Neural cell (in vitro differentiated cells): ENCODE results near the gene CEACAM4. TPM values are rescaled to one million over a fixed set of nuclear protein-coding genes. Genes with fewer than 3 reads are reported as not detected.

Experiments
- H2AFZ ChIP-seq: fragments of 200-600, 300-800 bp; sonication (generic), shearing (Covaris generic); 2 replicates; pipeline ENCODE4 v1.6.0; 2014; ENCODE audit warnings: low read depth, mild to moderate bottlenecking, antibody characterized with exemption, low read length, moderate library complexity
- H3F3A ChIP-seq: fragments of 200-600 bp; shearing (Covaris generic); 2 replicates; pipeline ENCODE4 v1.6.1; 2016; ENCODE audit warnings: mild to moderate bottlenecking, moderate library complexity, mixed read lengths, antibody characterized with exemption, low read length; ENCODE audit not compliant: insufficient read depth, poor library complexity, severe bottlenecking
- H3K27ac ChIP-seq: fragments of 200-600, 300-800 bp; sonication (generic), shearing (Covaris generic); 2 replicates; pipeline ENCODE4 v1.5.1; 2014; ENCODE audit warnings: mild to moderate bottlenecking, low read length, moderate library complexity
- H3K27me3 ChIP-seq: fragments of 300-800, 200-600 bp; sonication (generic), shearing (Covaris generic); 2 replicates; pipeline ENCODE4 v1.6.0; 2014; ENCODE audit warnings: mild to moderate bottlenecking, low read depth, low read length, moderate library complexity; ENCODE audit not compliant: insufficient read depth
- H3K36me3 ChIP-seq: fragments of 300-800, 200-600 bp; sonication (generic), shearing (Covaris generic); 2 replicates; pipeline ENCODE4 v1.5.1; 2014; ENCODE audit warnings: mild to moderate bottlenecking, antibody characterized with exemption, low read length, moderate library complexity; ENCODE audit not compliant: insufficient read depth
- H3K4me2 ChIP-seq: fragments of 300-800, 200-600 bp; sonication (generic), shearing (Covaris generic); 2 replicates; pipeline ENCODE4 v1.6.0; 2014; ENCODE audit warnings: mild to moderate bottlenecking, low read length
- H3K4me3 ChIP-seq: fragments of 300-800, 200-600 bp; sonication (generic), shearing (Covaris generic); 2 replicates; pipeline ENCODE4 v1.5.1; 2014; ENCODE audit warnings: mild to moderate bottlenecking, low read length, moderate library complexity
- H3K79me2 ChIP-seq: fragments of 200-600 bp; shearing (Covaris generic); replicated peaks from 2 replicates; pipeline ENCODE4 v1.6.0; 2014; ENCODE audit warnings: mild to moderate bottlenecking, low read length, moderate library complexity; ENCODE audit not compliant: insufficient read depth
- H3K9ac ChIP-seq: fragments of 300-800, 200-600 bp; sonication (generic), shearing (Covaris generic); 2 replicates; pipeline ENCODE4 v1.6.1; 2016; ENCODE audit warnings: mild to moderate bottlenecking, low read length, mixed read lengths
- H3K9me2 ChIP-seq: fragments of 200-600 bp; shearing (Covaris generic); 2 replicates; pipeline ENCODE4 v1.6.1; 2016; ENCODE audit warnings: mild to moderate bottlenecking, low read length, mixed read lengths; ENCODE audit not compliant: insufficient read depth
- H3K9me3 ChIP-seq: fragments of 200-600, 300-800 bp; sonication (generic), shearing (Covaris generic); 2 replicates; pipeline ENCODE4 v1.6.1; 2016; ENCODE audit warnings: mild to moderate bottlenecking, mixed run types, low read length, moderate library complexity, mixed read lengths
- H4K20me1 ChIP-seq: fragments of 200-600 bp; shearing (Covaris generic); 2 replicates; pipeline ENCODE4 v1.6.1; 2016; ENCODE audit warnings: mild to moderate bottlenecking, mixed run types; ENCODE audit not compliant: insufficient read depth
- EP300 ChIP-seq: fragments of 450-650 bp; conservative IDR thresholded peaks from 2 replicates; pipeline ENCODE4 v1.6.1; 2014; ENCODE audit warnings: antibody characterized with exemption, mild to moderate bottlenecking, moderate library complexity; ENCODE audit not compliant: poor library complexity, severe bottlenecking
- EZH2 ChIP-seq: fragments of 200-600, 300-800 bp; shearing (Covaris generic), sonication (generic); IDR thresholded peaks from 2 replicates; pipeline ENCODE4 v1.6.1; 2014; ENCODE audit warnings: antibody characterized with exemption, low read length, borderline replicate concordance, mild to moderate bottlenecking; ENCODE audit not compliant: insufficient read depth, poor library complexity, severe bottlenecking
- MXI1 ChIP-seq: fragments of 450-650 bp; conservative IDR thresholded peaks from 2 replicates; pipeline ENCODE4 v1.6.1; 2014; ENCODE audit warnings: antibody characterized with exemption, mild to moderate bottlenecking; ENCODE audit not compliant: poor library complexity, severe bottlenecking
- POLR2AphosphoS5 ChIP-seq: IDR thresholded peaks from 2 replicates; pipeline ENCODE4 v1.6.1; 2012
- RAD21 ChIP-seq: fragments of 450-650 bp; conservative IDR thresholded peaks from 2 replicates; pipeline ENCODE4 v1.6.1; 2014; ENCODE audit warnings: antibody characterized with exemption, mild to moderate bottlenecking, moderate library complexity
- SMC3 ChIP-seq: fragments of 450-650 bp; conservative IDR thresholded peaks from 2 replicates; pipeline ENCODE4 v1.6.1; 2014; ENCODE audit warnings: antibody characterized with exemption, mild to moderate bottlenecking, moderate library complexity; ENCODE audit not compliant: poor library complexity
- TAF1 ChIP-seq: IDR thresholded peaks from 2 replicates; pipeline ENCODE4 v1.6.1; 2012; ENCODE audit warnings: low read depth
- polyA plus RNA-seq: library from polyadenylated mRNA; depleted of rRNA; stranded (reverse); fragments of >200 nt; gene quantifications from 2 replicates; pipeline ENCODE4 v1.2.3, GENCODE V29; 2014
- TF ChIP-seq, protein P1 (sequence below): fragments of 450-650 bp; IDR thresholded peaks from 2 replicates; pipeline ENCODE4 v1.5.1; 2014; ENCODE audit warnings: antibody characterized with exemption, mild to moderate bottlenecking, moderate library complexity; ENCODE audit not compliant: poor library complexity, severe bottlenecking
- TF ChIP-seq, protein P2 (sequence below): IDR thresholded peaks from 2 replicates; pipeline ENCODE4 v1.6.1; 2012; ENCODE audit warnings: borderline replicate concordance

The CEACAM4 gene
- polyA plus RNA-seq, 1 donor from 2014 or later, result not detected

DNA sequence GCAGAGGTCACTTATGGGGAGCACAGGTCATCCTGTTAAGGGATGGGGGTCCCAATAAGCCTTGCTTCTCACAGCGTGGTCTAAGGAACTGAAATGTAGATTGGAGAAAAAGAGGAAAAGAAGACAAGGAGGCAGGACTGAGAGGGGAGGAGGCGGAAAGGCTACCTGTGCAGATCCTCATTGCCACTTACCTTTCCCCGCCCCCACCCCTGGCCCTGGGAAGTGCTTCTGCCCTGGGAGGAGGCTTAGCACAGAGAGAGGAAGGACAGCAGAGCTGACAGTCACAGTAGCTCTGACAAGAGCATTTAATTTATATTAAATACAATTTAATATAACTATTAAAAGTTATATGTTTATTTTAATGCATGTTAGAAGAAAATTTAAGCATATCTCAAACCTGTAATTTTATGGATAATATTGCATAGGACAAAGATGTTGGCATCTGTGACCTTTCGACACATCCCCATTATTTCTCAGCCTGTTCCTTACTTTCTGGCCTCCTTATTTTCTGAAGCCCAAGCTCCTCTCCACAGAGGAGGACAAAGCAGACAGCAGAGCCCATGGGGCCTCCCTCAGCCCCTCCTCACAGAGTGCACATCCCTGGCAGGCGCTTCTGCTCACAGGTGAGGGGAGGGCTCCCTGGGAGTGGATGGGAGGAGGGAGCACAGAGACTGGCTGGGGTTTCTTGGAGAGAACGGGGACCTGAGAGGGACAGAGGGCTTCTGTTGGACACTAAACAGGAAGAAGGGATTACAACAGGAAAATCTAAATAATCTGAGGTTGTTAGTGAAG, 27.5 kb downstream of the CEACAM4 start:
- Histone ChIP-seq H3K36me3 (no peaks in the 10 kb centered on the region), H3K9me2 (no peaks in the 10 kb centered on the region), H3K27ac (no peak overlapping the region), H3K4me2 (no peak overlapping the region), H2AFZ (no peak overlapping the region), H3F3A (no peaks in the 10 kb centered on the region), H4K20me1 (no peaks in the 10 kb centered on the region), H3K4me3 (no peak overlapping the region), H3K79me2 (no peaks in the 10 kb centered on the region), H3K9ac (no peak overlapping the region), H3K9me3 (no peaks in the 10 kb centered on the region), H3K27me3 (no peaks in the 10 kb centered on the region)
- TF ChIP-seq, protein P1, sequence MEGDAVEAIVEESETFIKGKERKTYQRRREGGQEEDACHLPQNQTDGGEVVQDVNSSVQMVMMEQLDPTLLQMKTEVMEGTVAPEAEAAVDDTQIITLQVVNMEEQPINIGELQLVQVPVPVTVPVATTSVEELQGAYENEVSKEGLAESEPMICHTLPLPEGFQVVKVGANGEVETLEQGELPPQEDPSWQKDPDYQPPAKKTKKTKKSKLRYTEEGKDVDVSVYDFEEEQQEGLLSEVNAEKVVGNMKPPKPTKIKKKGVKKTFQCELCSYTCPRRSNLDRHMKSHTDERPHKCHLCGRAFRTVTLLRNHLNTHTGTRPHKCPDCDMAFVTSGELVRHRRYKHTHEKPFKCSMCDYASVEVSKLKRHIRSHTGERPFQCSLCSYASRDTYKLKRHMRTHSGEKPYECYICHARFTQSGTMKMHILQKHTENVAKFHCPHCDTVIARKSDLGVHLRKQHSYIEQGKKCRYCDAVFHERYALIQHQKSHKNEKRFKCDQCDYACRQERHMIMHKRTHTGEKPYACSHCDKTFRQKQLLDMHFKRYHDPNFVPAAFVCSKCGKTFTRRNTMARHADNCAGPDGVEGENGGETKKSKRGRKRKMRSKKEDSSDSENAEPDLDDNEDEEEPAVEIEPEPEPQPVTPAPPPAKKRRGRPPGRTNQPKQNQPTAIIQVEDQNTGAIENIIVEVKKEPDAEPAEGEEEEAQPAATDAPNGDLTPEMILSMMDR, result no peak
- TF ChIP-seq, protein P2, sequence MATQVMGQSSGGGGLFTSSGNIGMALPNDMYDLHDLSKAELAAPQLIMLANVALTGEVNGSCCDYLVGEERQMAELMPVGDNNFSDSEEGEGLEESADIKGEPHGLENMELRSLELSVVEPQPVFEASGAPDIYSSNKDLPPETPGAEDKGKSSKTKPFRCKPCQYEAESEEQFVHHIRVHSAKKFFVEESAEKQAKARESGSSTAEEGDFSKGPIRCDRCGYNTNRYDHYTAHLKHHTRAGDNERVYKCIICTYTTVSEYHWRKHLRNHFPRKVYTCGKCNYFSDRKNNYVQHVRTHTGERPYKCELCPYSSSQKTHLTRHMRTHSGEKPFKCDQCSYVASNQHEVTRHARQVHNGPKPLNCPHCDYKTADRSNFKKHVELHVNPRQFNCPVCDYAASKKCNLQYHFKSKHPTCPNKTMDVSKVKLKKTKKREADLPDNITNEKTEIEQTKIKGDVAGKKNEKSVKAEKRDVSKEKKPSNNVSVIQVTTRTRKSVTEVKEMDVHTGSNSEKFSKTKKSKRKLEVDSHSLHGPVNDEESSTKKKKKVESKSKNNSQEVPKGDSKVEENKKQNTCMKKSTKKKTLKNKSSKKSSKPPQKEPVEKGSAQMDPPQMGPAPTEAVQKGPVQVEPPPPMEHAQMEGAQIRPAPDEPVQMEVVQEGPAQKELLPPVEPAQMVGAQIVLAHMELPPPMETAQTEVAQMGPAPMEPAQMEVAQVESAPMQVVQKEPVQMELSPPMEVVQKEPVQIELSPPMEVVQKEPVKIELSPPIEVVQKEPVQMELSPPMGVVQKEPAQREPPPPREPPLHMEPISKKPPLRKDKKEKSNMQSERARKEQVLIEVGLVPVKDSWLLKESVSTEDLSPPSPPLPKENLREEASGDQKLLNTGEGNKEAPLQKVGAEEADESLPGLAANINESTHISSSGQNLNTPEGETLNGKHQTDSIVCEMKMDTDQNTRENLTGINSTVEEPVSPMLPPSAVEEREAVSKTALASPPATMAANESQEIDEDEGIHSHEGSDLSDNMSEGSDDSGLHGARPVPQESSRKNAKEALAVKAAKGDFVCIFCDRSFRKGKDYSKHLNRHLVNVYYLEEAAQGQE, result no peak
- TF ChIP-seq EP300 (no peak), EZH2 (no peak), RAD21 (no peak), POLR2AphosphoS5 (no peak), MXI1 (no peak), TAF1 (no peak), SMC3 (no peak)

DNA sequence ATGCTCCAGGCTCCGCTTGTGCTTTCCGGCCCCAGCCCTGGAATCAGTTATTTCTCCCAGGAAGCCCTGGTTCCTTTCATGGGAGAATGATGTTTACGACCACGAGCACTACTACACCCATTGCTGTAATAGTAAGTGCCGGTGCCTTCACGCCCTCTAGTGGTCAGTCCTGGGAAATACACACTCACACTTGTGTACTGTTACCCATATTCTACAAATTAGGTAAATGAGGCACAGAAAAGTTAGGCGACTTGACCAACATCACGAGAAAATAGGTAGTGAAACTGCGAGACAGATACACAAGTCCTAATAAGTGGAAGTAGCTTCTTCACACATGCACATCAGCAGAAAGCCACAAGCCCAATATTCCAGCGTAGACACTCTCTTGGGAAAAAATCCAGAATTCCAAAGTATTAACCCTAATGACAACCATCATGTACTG, 29.3 kb downstream of the CEACAM4 start:
- Histone ChIP-seq H2AFZ (no peak overlapping the region), H4K20me1 (no peaks in the 10 kb centered on the region), H3K9me2 (no peaks in the 10 kb centered on the region), H3K4me2 (no peak overlapping the region), H3K4me3 (no peak overlapping the region), H3K27ac (no peak overlapping the region), H3K27me3 (no peaks in the 10 kb centered on the region), H3K79me2 (no peaks in the 10 kb centered on the region), H3K9me3 (no peaks in the 10 kb centered on the region), H3K9ac (no peak overlapping the region), H3K36me3 (no peaks in the 10 kb centered on the region), H3F3A (no peaks in the 10 kb centered on the region)
- TF ChIP-seq RAD21 (peak; percentile 63), EP300 (no peak), TAF1 (no peak), EZH2 (no peak), MXI1 (no peak), POLR2AphosphoS5 (no peak), SMC3 (peak; percentile 57)
- TF ChIP-seq, protein P2, result no peak
- TF ChIP-seq, protein P1, result peak; percentile 78
